GM18907 (cell line): Measurements from ENCODE around the gene CXCL8.

ENCODE experiments used
- ATAC-seq: cut with Tn5 transposase; IDR thresholded peaks from one replicate; pipeline ENCODE4 v1.9.1; 2021; ENCODE audit warnings: mild to moderate bottlenecking, moderate library complexity; ENCODE audit not compliant: unreplicated experiment

Gene CXCL8

DNA sequence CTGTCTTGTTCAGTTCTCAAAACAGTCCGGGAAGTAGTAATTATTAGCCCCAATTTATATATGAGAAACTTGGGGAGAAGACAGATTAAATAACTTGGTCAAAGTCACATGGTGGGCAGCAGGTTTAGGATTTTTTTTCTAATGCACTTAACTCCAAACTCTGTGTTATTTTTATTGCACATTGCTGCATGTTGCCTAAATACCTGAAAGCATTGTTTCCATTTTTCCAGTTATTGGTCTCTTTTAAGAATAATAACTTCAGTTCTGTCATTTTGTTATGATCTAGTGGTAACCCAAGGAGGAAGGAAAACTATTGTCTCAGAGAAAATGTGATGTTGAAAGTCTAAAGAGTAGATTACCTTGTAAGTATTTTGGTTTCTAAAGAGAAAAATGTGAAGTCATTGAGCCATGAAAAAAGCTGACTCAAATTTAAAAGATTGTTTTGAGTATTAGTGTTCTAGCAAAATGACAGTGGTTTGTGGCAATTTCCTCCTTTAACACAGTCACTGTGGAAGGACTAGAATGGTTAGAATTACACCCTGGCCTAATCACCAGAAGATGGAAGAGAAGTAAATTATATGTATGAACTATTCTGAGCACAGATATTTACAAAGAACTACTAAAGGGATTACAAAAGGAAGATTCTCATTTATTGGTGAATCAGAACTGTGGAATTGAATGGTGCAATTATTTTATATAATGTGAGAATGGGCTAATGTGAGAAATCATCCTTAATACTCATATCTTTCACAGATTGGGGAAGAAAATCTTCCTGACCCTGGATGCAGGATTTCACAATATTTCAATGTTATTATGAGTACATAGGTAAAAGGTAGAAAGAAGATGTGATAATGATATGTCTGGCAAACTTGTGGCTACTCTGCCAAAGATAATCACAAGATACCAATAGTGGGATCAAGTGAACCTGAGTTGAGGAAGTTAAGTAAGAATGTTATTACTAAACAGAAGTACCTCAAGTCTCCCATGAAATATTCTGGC is 21.7 kb upstream of the CXCL8 start:
- peak; percentile 96 for ATAC-seq

DNA sequence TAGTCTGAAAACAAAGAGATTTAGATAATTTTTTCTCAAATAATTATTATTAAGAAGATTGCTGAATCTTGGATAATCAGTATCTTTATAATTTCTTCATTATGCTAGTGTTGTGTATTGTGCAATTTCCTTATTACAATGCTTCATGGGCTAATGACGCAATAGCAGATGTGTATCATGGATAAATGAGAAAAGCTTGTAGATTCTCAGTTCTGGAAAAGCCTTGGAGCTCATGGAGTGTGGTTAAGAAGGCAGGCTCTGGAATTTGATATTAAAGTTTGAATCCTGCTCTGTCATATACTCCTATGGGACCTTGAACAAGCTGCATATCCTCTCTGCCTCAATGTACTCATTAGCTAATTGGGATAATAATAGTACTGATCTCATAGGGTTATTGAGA is 18.9 kb upstream of the CXCL8 start:
- ATAC-seq = no peak

DNA sequence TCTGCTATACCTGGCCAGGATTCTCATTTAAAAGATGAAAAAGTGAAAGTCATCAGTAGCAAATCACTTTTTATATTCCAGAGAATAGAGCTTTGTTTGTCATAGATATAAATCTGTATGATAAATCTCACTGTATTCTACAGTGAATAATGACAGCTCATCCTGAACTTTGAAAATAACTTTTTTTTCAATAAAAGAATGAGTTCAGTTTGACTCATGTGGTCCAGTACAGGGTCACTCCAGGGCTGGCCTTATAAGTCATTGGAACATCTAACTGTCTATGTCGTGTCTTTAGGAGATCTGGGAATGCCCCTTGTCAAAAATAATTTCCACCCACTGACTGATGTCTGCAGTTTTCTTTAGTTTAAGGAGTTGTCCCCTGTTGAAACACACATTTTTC is 18.5 kb upstream of the CXCL8 start:
- no peak for ATAC-seq

DNA sequence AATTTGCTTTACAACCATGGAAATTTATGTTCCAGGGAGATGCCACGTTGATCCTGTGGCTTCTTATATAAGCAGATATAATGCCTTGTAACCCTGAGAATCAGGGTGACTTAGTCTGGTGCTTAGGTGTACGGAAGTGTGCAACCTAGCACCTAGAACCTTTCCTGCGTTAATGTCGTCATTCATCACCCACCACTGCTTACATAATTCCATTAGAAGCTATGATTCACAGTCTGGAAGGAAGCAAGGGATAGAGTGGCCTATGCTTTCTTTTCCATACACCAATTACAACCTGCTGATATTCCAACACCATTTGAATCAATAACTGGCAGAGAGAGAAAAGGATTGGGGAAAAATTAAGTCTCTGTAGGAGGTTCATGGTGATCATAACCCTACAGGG is 17.3 kb upstream of the CXCL8 start:
- no peak for ATAC-seq

DNA sequence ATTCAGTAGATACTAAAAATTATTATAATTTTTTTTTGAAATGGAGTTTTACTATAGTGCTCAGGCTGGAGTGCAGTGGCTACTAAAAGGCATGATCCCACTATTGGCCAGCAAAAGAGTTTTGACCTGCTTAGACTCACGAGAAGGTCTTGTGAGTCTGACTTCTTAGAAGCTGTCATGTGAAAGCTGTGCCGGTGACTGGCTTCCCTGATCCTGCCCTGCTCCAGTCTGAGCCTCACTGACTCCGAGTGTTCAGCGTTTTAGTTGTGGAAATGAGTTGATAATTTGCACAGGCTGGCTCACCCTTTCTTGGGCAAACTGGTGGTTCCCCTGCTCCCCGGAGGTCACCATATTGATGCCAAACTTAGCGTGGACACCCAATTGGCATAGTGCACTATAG is 16.4 kb upstream of the CXCL8 start:
- ATAC-seq = no peak

DNA sequence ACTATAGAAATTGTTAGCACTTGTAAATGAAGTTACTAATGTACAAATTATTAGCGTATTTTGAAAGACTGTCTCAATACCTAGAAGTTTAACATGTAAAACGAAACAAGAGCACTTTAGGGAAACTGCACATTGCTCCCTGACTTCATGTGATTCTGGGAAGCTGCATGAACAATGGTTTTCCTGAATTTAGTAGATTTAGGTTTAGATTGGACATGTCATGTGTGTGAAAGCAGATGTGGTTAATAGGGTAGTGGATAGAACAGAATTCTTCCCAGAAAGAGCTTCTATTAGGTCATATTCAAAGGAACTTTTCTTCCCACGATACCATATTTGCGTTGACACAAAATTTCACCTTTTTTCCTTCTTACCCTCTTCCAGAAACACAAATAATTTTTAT is 14.9 kb upstream of the CXCL8 start:
- ATAC-seq = no peak

DNA sequence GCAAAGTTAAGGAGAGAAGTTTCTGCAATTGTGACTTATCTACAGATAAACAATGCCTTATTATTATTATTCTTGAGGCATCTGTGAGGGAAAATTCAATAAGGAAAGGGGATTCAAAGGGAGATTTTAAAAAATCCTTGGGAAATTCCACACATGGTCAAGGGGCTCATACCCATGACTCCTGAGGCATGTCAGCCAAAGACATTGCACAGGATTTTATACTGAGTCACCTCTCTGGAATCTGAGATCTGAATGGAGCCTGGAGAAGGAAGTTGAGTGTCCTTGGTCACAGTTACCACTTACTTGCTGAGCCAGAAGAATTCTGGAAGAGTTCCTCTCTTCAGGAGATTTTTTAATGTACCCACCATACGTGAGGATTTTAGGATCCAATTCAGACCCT is 14.4 kb upstream of the CXCL8 start:
- no peak for ATAC-seq

DNA sequence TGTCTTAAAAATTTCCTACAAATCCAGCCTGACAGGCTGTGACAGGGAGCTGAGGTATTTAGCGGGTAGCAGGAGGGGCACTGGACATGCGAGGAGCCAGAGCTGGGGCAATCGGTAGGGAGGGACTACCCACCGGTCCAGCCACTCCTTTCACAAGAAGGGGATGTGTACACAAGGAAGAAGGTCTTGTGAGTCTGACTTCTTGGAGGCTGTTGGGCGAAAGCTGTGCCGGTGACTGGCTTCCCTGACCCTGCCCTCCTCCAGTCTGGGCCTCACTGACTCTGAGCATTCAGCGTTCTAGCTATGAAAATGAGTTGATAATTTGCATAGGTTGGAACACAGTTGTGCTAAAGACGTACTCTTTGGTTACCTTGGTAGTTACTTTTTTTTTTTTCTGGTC is 12.7 kb upstream of the CXCL8 start:
- no peak for ATAC-seq

DNA sequence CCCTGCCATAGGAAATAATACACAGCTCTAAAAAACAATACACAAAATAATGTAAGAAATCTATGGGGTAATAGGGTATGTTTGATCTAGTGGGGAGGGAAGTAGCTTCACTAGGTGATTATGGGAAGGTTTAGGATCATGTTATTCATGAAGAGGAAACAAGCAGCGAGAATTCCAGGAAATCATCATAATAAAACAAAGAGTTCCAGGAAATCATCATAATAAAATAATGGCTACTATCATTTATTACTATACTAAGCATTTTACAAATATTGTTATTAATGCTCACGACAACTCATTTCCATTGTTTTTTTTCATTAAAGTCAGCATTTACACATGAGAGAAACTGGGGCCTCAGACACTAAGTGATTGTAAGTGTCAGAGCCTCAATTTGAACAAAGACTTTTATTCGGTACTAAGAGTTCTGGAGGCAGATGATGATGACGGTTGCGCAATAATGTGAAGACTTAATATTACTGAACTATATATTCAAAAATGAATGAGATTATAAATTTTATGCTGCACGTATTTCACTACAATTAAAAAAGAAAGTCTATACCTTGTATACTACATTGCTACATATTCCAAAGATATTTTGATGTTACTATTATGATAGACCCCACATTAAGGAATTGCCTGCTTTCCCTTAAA is 12.2 kb upstream of the CXCL8 start:
- no peak for ATAC-seq

DNA sequence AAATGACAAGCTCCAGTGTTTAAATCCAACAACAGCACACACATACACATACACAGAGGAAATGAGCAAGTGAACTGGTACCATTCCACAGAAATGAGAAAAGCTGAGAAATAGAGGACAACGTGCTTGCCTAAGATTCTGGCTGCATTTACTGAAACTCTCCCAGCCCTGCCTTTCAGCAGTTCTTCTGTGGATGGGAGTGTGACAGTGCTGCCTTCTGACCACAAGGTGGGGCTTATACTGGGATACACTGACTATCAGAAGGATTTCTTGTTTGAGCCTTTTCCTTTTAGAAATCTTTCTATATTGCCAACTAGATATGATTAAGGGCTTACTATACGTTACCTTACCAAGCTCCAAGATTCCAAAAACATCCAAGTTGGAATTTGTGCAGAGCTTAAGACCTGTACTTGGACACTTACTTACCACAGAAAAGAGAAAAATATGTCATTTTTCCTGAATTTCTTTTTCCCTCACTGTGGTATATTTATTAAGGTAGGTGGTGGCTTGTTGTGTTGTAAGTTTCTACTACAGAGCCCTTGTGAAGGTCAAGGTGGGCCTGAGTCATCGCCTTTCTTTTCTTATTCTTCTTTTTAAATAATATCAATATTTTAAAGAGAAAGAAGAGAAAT is 10.7 kb upstream of the CXCL8 start:
- peak; percentile 70 for ATAC-seq

DNA sequence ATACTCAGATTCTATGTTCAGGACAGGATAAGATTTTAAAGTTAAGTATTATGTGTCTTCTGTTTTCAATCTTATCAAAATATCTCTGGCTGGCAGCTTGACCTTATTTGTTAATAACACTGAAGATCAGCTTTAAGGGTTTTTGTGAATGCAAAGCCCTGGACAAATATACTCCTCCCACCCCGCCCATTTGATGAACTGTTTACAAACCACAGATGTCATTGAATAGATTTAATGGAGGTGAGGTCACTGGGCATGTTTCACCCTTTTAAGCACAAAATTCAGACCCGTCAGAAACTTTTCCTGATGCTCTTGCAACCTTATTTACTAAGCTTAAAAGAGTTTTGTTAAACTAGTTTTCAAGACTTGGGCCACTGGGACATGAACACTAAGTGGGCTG is 10.1 kb upstream of the CXCL8 start:
- no peak for ATAC-seq

DNA sequence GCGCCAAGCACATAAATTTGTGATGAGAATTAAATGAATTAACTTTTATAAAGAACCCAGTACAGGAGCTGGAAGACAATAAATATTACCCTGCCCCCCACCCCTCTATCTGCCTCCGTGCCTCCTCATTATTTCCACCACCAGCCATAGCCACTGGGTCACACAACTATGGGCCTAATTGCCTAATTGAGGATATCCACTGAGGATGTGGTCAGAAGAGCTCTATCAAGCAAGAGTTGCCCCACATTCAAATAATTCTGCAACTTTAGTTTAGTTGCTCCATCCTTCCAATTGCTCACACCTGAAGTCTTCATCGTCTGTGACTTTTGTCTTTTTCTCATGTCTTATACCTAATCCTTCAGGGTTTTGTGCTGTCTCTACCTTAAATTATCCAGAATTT is 9.5 kb upstream of the CXCL8 start:
- no peak for ATAC-seq

DNA sequence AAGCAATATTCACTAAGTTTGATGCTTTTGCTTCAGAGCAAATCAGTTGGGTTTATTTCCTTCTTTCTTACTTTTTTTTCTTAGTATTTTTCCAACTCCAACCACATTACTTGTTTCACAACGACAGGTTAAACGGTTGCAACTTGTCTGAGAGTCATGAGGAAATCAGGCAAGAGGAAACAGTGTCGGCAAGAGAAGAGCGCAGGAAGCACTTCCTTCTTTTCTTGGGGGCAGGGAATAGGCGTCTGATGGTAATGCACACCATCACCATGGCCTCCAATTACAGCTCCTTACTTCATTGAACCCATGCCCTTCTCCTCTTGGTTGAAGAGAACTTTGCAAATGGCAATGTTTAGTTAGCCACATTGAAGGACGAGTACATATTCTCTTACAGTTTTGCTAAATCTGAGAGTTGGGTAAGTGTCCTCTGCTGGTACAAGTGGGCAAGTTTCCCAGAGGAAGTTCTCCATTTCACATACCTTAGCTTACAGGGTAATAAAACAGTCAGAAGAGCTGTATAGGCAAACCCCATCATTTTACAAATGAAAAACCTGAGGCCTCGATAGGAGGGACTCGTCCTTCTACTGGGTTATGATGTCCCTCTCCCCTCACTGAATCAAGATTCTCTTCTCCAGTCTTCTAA is 8.3 kb upstream of the CXCL8 start:
- no peak for ATAC-seq

DNA sequence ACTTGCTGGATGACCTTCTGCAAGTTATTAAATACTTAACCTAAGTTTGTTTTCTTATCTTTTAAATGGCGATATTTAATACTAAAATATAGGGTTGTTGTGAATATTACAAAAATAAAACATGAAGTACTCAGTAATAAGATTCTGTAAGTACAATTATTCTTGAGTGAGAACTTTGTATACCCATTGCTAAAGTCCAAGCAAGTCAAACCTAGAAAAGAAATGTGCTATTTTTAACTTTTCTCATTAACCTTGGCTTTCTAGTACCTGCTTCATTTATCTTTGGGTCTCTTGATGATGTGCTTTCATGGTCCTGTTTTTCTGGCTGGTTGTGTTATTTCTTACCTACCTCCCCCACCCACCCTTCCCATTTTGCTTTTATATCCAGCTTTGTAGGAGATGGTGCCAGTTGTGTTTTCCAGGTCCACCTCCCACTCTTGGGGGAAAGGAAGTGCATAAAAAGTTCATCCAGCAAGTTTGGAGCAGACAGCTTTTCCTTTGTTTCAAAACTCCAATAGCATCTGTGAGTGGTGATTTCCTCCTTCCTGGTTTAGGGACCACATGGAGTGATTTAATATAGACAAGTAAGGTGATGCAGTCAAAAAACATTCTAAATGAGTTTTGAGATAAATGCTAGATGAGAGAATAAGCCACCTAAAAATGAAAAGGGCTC is 7.5 kb upstream of the CXCL8 start:
- no peak for ATAC-seq

DNA sequence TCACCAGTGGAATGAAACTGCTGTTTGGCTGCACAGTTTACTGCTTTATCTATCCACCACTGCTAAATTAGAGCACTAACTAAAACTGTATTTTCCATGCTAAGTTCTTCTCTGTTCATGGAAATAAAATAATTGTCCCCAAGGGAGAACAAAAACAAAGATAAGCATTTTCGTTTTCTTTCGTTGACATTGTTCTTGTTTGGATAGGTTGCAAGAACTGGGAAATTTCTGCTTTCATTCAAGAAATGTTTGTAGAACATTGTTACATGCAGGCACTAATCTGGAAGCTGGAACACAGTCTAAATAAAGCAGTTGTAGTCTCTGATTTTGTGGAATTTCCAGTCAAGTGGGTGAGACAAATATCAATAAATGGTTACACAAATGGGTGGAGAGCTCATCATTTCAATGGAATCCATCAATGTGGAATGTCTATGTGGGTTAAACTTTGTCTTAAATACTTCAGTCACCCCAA is 5.8 kb upstream of the CXCL8 start:
- ATAC-seq = no peak

DNA sequence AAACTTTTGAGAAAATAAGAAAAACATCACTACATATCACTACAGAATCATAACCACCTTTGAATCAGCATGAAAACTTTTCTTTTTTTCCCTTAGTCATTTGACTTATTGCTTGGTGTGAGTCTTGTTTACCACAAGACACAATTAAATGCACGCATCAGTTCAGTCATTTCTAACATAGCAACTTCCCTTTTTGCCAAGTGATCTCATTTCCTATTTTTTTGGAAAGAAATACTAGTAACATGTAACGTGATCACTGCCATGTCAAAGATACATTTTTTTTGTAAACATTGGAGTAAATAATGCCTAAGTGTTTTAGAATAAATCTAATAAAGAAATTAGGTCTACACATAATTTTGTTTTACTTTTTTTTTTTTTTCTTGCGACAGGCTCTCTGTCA is 5.1 kb upstream of the CXCL8 start:
- ATAC-seq = peak; percentile 88

DNA sequence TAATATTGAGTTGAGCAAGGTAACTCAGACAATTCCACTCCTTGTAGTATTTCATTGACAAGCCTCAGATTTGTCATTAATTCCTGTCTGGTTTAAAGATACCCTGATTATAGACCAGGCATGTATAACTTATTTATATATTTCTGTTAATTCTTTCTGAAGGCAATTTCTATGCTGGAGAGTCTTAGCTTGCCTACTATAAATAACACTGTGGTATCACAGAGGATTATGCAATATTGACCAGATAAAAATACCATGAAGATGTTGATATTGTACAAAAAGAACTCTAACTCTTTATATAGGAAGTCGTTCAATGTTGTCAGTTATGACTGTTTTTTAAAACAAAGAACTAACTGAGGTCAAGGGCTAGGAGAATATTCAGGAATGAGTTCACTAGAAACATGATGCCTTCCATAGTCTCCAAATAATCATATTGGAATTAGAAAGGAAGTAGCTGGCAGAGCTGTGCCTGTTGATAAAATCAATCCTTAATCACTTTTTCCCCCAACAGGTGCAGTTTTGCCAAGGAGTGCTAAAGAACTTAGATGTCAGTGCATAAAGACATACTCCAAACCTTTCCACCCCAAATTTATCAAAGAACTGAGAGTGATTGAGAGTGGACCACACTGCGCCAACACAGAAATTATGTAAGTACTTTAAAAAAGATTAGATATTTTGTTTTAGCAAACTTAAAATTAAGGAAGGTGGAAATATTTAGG is 821 bp downstream of the CXCL8 start:
- no peak for ATAC-seq

DNA sequence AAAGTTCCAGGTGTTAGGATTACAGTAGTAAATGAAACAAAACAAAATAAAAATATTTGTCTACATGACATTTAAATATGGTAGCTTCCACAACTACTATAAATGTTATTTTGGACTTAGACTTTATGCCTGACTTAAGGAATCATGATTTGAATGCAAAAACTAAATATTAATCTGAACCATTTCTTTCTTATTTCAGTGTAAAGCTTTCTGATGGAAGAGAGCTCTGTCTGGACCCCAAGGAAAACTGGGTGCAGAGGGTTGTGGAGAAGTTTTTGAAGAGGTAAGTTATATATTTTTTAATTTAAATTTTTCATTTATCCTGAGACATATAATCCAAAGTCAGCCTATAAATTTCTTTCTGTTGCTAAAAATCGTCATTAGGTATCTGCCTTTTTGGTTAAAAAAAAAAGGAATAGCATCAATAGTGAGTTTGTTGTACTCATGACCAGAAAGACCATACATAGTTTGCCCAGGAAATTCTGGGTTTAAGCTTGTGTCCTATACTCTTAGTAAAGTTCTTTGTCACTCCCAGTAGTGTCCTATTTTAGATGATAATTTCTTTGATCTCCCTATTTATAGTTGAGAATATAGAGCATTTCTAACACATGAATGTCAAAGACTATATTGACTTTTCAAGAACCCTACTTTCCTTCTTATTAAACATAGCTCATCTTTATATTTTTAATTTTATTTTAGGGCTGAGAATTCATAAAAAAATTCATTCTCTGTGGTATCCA is 1.6 kb downstream of the CXCL8 start:
- ATAC-seq = no peak

DNA sequence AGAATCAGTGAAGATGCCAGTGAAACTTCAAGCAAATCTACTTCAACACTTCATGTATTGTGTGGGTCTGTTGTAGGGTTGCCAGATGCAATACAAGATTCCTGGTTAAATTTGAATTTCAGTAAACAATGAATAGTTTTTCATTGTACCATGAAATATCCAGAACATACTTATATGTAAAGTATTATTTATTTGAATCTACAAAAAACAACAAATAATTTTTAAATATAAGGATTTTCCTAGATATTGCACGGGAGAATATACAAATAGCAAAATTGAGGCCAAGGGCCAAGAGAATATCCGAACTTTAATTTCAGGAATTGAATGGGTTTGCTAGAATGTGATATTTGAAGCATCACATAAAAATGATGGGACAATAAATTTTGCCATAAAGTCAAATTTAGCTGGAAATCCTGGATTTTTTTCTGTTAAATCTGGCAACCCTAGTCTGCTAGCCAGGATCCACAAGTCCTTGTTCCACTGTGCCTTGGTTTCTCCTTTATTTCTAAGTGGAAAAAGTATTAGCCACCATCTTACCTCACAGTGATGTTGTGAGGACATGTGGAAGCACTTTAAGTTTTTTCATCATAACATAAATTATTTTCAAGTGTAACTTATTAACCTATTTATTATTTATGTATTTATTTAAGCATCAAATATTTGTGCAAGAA is 2.3 kb downstream of the CXCL8 start:
- no peak for ATAC-seq
